ENCODE measurements around the gene LARGE2. TPM values are rescaled to one million over a fixed set of nuclear protein-coding genes. Genes with fewer than 3 reads are reported as not detected.

Gene LARGE2
- polyA plus RNA-seq, 3 donors from 2014 or later = 0.96 TPM; not detected in 2

DNA sequence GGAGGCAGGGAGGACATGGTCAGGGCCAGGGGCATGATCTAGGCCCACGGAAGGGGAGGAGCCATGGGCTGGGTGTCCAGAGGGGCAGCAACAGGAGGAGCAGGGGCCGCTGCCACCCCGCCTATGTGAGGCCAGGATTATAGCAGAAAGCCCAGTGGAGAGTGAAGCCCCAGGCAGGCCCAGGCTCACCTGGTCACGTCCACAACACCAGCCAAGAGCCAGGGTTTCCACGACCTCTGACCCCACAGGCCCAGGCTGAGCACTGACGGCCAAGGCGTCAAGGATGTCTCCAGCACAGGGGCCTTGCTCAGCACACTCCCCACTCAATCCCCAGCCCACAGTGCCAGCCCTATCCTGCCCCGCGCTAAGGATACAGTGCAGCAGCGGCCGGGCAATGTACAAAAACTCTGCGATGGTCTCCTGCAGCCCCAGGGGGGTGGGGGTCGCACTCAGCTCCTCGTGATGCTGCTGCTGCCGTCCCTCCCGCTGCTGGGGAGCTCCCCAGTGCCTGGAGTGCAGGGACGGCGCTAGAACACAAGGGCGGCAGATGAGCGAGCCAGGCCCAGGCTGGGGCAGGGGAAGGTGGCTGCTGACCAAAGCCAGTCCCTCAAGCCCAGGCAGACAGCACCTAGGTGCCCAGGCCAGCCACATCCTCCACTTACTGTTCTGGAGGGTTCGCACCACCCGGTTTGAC lies 8.4 kb upstream of the LARGE2 start:
- Mint-ChIP-seq H3K27me3 (ENCODE audit: low read depth in 3 of 3) (peaks cover 4 to 9% (median 4%) of the 10 kb centered on the region in 3 donors), H3K27ac (no peak overlapping the region), H3K36me3 (peaks cover 0 to 9% (median 0%) of the 10 kb centered on the region in 3 donors), H3K9me3 (no peaks in the 10 kb centered on the region), H3K4me3 (no peak overlapping the region), H3K4me1 (peaks cover 31 to 41% of the 10 kb centered on the region in 2 donors)
- no peak for DNase-seq

DNA sequence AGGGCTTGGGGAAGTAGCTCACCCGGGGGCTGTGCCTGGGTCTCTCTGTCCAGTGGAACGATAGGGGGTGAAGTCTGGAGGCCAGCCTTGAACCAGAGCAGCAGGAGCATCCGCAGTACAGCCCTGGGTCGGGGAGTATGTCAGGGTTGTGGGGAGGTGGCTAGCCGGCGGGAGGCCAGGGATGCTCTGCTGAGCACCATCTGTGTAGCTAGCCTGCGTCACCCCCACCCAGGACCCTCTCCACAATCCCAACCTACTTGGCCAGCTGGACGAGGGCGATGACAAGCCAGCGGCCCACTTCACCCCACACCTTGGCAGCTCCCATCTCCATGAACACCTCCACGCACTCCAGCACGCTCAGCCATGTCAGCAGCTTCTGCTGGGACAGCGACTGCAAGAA lies 7.0 kb upstream of the LARGE2 start:
- H3K36me3 Mint-ChIP-seq = peaks cover 0 to 8% (median 0%) of the 10 kb centered on the region in 3 donors
- H3K27me3 Mint-ChIP-seq (ENCODE audit: low read depth in 3 of 3) = peaks cover 4 to 9% (median 4%) of the 10 kb centered on the region in 3 donors
- peak overlapping the region in 1 of 5 donors; percentile 45 for H3K4me3 Mint-ChIP-seq
- H3K27ac Mint-ChIP-seq = peak overlapping the region in 1 of 6 donors; percentile 55
- H3K4me1 Mint-ChIP-seq = peaks cover 37 to 47% of the 10 kb centered on the region in 2 donors
- H3K9me3 Mint-ChIP-seq = no peaks in the 10 kb centered on the region
- no peak for DNase-seq

DNA sequence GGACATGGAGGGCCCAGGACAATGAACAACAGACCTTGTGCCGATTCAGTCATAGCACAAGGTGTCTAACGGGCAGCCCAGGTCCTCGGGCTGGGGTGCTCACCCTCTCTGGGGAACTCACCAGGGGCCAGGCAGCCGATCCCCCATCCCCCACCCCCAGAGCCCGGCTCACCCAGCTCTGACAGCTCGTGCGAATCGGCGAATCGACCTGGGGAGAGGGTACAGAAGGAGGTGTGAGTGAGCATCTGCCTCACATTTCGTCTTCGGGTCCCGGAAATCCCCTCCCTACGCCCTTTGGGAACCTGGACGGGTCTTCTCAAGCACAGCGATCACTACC lies 5.2 kb upstream of the LARGE2 start:
- Mint-ChIP-seq H3K4me3 (peak overlapping the region; percentile 89 to 97 (median 94)), H3K36me3 (no peaks in the 10 kb centered on the region), H3K27me3 (ENCODE audit: low read depth in 3 of 3) (peaks cover 4 to 15% (median 9%) of the 10 kb centered on the region in 3 donors), H3K4me1 (peaks cover 46 to 47% of the 10 kb centered on the region in 2 donors), H3K9me3 (no peaks in the 10 kb centered on the region), H3K27ac (peak overlapping the region; percentile 89 to 99 (median 96))
- DNase-seq = no peak

DNA sequence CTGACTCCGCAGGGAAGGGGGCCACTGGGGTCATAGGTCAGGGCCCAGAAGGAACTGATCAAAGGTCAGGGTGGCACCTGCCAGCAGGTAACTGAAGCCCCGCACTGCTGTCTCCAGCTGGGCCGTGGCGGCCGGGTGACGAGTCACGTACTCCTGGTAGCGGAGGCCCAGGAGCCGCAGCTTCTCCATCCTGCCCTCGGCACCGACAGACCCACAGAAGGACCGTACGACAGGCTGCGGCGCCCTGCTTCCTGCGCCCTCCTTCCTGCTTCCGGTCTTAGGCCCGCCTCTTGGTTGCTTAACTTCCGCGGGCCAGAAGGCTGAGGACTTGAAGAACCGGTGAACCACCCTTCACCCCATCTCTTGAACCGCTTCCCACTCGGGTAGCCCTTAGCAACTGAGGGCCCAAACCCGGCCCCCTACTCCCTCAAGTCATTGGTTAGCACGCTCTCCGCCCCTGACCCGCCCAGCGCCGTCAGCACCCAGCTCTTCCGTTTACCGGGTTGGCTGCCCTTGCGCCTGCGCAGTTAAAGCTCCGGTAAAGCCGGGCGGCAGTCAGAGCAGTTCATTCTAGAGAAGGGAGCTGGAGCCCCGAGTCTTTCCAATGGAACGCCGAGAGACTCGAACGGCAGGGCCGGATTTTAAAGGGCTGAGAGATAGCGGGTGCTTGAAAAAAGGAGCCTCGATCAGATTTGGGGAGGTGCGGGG lies 4.7 kb upstream of the LARGE2 start, which contains the start of gene PEX16:
Gene PEX16, minus strand, starts transcription at position 255 of the 708 bp plus-strand sequence. Its CDS starts 66 bp downstream, at position 189.
- no peaks in the 10 kb centered on the region for H3K9me3 Mint-ChIP-seq
- H3K4me3 Mint-ChIP-seq = peak within 1 kb of the TSS; percentile 89 to 97 (median 94)
- peaks cover 46 to 47% of the 10 kb centered on the region in 2 donors for H3K4me1 Mint-ChIP-seq
- H3K27me3 Mint-ChIP-seq (ENCODE audit: low read depth in 3 of 3) = peaks cover 4 to 15% (median 9%) of the 10 kb centered on the region in 3 donors
- peak within 1 kb of the TSS; percentile 89 to 99 (median 96) for H3K27ac Mint-ChIP-seq
- no peaks in the 10 kb centered on the region for H3K36me3 Mint-ChIP-seq
- peak; percentile 96 to 98 (median 98) for DNase-seq

DNA sequence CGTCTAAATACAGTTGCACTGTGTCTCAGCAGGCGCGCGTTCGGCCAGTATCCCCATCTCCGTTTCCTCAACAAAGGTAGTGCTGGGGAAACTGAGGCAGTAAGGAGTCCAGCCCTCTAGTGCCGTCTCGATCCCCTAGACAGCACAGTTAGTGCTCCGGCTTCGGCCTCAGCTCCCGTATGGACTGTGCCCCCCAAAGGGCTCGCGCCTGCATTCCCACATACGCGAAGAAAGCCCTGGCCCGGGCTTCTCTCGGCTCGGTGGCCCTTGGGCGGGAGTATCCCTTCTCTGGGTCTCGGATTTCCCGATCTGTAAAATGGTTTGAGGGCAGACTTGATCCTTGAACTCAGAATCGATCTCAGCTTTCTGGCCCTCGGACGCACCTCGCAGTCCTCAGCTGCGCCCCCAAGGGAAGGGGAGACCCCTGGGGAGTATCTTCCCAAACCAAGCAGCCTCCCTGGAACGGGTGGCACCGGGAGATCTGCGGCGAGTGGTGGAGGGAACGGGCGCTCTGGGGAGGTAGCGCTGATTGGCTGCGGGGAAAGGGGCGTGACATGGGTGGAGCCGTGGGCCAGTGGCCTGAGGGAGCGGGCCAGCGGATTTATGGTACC lies 4.0 kb upstream of the LARGE2 start:
- Mint-ChIP-seq H3K27me3 (ENCODE audit: low read depth in 3 of 3) (peaks cover 4 to 18% (median 11%) of the 10 kb centered on the region in 3 donors), H3K9me3 (no peaks in the 10 kb centered on the region), H3K4me3 (peak overlapping the region; percentile 89 to 97 (median 94)), H3K27ac (peak overlapping the region; percentile 89 to 99 (median 96)), H3K36me3 (no peaks in the 10 kb centered on the region), H3K4me1 (peaks cover 49 to 51% of the 10 kb centered on the region in 2 donors)
- peak; percentile 43 to 55 (median 54) for DNase-seq

DNA sequence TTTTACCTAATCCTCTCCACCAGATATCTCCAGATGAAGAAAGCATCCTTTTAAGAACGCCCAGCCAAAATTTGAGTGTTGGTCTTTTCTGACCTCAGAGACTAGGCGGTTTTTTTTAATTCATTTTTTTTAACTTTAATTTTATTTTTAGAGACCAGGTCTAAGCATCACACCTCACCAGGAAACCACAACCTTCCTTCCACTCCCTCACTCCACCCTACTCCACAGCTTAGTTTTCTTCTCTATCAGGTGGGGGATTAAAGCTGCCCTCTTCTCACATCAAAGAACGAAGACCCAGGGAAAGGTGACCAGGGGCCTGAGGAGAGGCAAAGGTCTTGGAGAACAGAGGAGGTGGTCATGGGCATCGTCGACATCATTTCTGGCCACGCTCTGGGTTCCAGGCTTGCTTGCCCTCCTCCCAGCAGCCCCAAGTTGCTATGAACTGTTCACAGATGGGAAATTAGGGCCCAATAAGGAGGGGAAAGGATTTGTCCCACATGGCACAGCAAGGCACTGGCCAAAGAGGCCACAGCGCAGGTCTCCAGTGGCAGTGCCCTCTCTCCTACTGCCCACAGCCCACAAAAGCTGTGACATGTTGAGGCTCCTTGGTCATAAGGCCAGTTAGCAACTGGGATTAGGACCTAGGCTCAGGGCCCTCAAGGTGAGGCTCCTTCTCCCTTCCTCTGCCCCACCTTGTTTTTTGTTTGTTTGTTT lies 3.3 kb upstream of the LARGE2 start:
- Mint-ChIP-seq H3K27ac (peak overlapping the region; percentile 89 to 99 (median 96)), H3K4me3 (peak overlapping the region; percentile 89 to 97 (median 94)), H3K27me3 (ENCODE audit: low read depth in 3 of 3) (peaks cover 4 to 21% (median 11%) of the 10 kb centered on the region in 3 donors), H3K9me3 (no peaks in the 10 kb centered on the region), H3K4me1 (peaks cover 52% of the 10 kb centered on the region in 2 donors), H3K36me3 (peaks cover 0 to under 1% (median 0%) of the 10 kb centered on the region in 3 donors)
- DNase-seq = no peak

DNA sequence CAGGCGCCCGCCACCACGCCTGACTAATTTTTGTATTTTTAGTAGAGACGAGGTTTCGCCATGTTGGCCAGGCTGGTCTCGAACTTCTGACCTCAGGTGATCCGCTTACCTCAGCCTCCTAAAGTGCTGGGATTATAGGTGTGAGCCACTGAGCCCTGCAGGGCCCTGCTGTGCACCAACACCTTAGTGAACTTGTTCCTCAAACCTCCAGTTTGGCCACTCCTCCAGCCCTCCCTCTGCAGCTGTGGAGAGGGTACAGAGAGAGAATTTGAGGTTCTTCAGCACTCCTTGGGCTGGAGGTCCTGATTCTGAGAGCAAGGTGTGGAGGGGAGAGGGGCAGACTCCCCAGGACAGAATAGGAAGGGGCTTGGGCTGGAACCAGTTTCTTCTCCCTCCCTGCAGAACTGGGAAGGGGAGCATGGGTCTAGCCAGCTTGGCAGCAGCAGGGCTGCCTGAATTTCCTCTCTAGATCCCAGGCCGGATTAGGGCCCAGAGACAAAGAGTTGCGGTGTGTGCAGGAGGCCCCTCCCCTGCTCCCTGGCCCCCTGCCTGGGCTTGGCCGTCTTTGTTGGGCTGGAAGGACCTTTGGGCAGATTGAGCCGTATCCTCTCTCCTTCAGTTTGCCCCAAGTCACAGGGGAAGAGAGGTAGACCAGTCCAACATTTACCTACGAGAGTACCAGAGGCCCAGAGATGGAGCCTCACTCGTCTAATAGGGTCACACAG lies 2.5 kb upstream of the LARGE2 start:
- Mint-ChIP-seq H3K9me3 (no peaks in the 10 kb centered on the region), H3K4me1 (peaks cover 51 to 57% of the 10 kb centered on the region in 2 donors), H3K36me3 (peaks cover 0 to 4% (median 0%) of the 10 kb centered on the region in 3 donors), H3K27ac (peak overlapping the region in 1 of 6 donors; percentile 34), H3K4me3 (peak overlapping the region; percentile 21 to 97 (median 93)), H3K27me3 (ENCODE audit: low read depth in 3 of 3) (peaks cover 4 to 21% (median 15%) of the 10 kb centered on the region in 3 donors)
- DNase-seq = no peak

DNA sequence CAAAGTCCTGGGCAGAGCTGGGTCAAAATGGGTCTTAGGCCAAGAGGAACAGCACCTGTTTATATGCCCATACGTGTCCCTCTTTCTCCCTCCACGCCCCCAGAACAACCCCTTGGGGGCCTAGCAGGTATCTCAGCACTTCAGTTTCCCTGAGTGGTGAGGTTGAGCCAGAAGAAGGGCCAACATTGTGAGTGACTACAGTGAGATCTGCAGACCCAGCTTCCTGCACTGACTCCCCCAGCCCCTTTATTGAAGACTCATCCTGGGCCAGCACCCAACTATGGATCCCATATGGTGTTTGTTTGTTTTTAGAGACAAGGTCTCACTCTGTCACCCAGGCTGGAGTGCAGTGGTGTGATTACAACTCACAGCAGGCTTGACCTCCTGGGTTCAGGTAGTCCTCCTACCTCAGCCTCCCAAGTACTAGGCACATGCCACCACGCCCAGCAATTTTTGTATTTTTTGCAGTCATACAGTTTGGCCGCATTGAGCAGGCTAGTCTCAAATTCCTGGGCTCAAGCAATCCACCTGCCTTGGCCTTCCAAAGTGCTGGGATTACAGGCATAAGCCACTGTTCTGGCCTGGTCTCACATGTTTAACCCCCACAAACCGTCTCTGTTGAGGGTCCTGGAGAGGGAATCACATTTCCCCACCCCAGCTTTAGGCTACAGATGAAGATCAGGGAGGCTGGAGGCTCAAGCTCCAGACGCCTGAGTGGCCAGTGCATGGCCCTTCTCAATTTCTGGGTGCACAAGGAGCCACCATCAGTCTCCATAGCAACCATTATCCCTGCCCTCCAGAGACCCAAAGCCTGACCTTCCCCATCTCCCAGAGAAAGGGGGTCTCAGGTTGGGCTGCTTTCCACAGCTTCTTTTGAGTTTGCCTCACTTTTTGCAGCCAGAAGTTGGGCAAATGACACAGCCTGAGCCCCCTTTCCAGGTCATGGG lies 1.7 kb upstream of the LARGE2 start:
- H3K27ac Mint-ChIP-seq = no peak overlapping the region
- peak overlapping the region; percentile 23 to 78 (median 70) for H3K4me3 Mint-ChIP-seq
- DNase-seq = no peak
- peaks cover 4 to 19% (median 15%) of the 10 kb centered on the region in 3 donors for H3K27me3 Mint-ChIP-seq (ENCODE audit: low read depth in 3 of 3)
- no peaks in the 10 kb centered on the region for H3K9me3 Mint-ChIP-seq
- H3K36me3 Mint-ChIP-seq = peaks cover 0 to 4% (median 0%) of the 10 kb centered on the region in 3 donors
- H3K4me1 Mint-ChIP-seq = peaks cover 42 to 55% of the 10 kb centered on the region in 2 donors

DNA sequence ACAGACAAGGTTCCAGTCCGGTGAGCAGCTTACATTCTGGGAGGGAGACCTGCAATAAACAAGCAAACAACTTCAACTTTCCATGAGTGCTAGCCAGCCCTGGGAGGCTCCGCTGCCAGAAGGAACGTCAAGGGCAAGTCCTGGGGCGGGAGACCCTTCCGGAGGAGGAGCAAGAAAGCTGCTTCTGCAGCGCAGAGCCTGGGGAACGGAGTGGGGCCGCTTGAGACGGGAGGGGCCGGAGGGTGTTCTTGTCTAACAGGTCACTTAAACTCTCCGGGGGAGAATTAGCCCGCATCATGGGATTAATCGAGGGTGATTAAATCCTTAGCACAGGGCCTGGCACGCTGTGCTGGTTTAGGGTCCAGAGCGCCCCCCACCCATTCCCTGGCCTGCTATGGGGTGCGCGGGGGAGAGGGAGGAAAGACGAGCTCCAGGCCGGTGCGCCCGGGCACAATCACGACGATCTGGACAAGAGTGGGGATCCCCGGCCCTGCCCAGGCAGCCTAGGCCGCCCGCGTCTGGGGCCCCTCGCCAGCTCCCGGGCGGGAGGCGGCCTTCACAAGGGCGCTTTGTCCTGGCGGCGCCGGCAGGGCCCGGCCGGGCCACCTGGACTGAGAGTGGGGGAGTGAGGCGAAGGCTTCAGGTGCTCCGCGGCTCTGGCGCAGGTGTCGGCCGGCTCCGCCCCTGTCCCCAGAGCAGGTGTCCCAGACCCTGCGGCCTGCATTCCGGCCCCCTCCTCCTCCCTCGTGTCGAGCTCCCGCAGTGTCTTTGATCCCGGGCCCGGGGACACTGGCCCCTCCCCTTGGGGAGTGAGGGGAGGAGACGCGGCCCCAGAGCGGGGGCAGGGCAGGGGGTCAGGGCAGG lies 663 bp upstream of the LARGE2 start:
- Mint-ChIP-seq H3K27ac (no peak overlapping the region), H3K4me1 (peaks cover 33 to 45% of the 10 kb centered on the region in 2 donors), H3K9me3 (no peaks in the 10 kb centered on the region), H3K4me3 (peak overlapping the region; percentile 52 to 78 (median 70)), H3K27me3 (ENCODE audit: low read depth in 3 of 3) (peaks cover 4 to 19% (median 15%) of the 10 kb centered on the region in 3 donors), H3K36me3 (peaks cover 0 to 4% (median 0%) of the 10 kb centered on the region in 3 donors)
- DNase-seq = no peak

DNA sequence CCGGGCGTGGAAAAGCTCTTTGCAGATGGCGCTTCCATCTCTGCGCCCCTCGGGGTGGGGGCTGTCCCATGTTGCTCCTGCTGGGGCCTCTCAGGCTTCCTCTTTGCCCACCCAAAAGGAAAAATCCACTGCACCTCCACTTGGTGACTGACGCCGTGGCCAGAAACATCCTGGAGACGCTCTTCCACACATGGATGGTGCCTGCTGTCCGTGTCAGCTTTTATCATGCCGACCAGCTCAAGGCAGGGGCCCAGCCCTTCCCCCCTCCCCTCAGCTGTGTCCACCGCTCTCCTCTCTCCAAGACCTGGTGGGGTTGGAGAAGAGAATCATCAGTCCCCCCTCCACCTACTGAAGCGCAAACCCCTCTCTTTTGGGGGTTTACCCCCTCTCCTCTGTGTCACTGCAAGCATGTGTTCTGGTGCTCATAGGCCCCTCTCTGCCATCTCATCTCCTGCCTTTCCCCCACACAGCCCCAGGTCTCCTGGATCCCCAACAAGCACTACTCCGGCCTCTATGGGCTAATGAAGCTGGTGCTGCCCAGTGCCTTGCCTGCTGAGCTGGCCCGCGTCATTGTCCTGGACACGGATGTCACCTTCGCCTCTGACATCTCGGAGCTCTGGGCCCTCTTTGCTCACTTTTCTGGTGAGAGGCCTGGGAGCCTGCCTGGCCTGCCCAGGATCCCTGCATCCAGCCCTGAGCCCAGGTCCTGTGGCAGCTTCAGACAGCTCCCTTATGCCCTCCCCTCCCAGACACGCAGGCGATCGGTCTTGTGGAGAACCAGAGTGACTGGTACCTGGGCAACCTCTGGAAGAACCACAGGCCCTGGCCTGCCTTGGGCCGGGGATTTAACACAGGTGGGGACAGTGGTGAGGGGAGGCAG lies 1.8 kb downstream of the LARGE2 start:
- DNase-seq = no peak
- Mint-ChIP-seq H3K27ac (peak overlapping the region in 1 of 6 donors; percentile 36), H3K27me3 (ENCODE audit: low read depth in 3 of 3) (peaks cover 0 to 12% (median 12%) of the 10 kb centered on the region in 3 donors)

More for the DNA sequence above, 1.8 kb downstream of the LARGE2 start:
- Mint-ChIP-seq H3K9me3 (no peaks in the 10 kb centered on the region), H3K4me1 (peaks cover 21 to 36% of the 10 kb centered on the region in 2 donors), H3K36me3 (peaks cover 0 to 4% (median 0%) of the 10 kb centered on the region in 3 donors), H3K4me3 (peak overlapping the region; percentile 42 to 72 (median 57))
